Transverse colon (tissue), 3 donors: ENCODE measurements around the gene REG3G.

Source experiments
- CTCF ChIP-seq, 5 experiments: fragments of 200-600 bp in 3 of 5; fragments of 450-650 bp in 2 of 5; sonication (generic) in 3 of 5; IDR thresholded peaks; 1 replicate in 2 of 5; 2 replicates in 3 of 5; pipeline ENCODE4 v1.5.1; 2016 to 2017; ENCODE audit warnings: antibody characterized with exemption in 5 of 5, inconsistent platforms in 3 of 5, mild to moderate bottlenecking in 2 of 5, moderate library complexity in 1 of 5
- POLR2A ChIP-seq: fragments of 450-650 bp; IDR thresholded peaks from one replicate; pipeline ENCODE4 v1.6.1; 2016; ENCODE audit warnings: antibody characterized with exemption, mild to moderate bottlenecking, moderate library complexity

- TF ChIP-seq POLR2A (no peak), CTCF (IDR thresholded peaks at IDR 0.05) (no peak)
Measured at GRCh38 chr2:79026061-79026460, 559 bp downstream of the REG3G start.
